Mammary epithelial cell (primary cell): ENCODE measurements around the gene HOPX.
A peak's percentile ranks its signal among the peaks of the same experiment; 100 is the strongest.

Experiments used
- EZH2 ChIP-seq: IDR thresholded peaks from 2 replicates; pipeline ENCODE4 v1.6.1; 2012; ENCODE audit warnings: low read length, inconsistent platforms, borderline replicate concordance
- TF ChIP-seq, protein P1 (sequence below), 2 donors: IDR thresholded peaks in 1 of 2; conservative IDR thresholded peaks in 1 of 2; 2 replicates each; pipeline ENCODE4 v1.5.1; 2011 to 2012; ENCODE audit warnings: inconsistent platforms in 2 of 2, low read length in 2 of 2, mild to moderate bottlenecking in 2 of 2, control low read depth in 1 of 2, low read depth in 1 of 2; ENCODE audit not compliant: insufficient read depth in 1 of 2; ENCODE audit errors: extremely low read depth in 1 of 2

DNA sequence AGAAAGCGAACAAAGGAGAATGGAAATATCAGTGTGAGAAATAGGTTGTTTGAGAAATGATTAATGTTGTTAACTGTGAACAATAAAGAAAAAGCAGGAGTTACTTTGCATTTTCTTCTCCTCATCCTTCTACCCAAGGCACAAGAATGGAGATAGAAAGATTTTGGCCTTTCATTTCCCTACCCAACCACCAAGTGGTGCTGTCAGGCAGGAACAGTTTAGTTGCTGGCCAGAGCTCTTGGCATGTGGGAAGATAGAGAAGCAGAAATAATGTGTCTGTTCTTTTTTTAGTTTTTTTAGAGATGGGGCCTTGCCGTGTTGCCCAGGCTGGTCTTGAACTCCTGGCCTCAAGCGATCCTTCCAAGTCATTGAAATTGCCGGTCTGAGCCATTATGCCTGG is 12.8 kb downstream of the HOPX start:
- TF ChIP-seq, protein P1, sequence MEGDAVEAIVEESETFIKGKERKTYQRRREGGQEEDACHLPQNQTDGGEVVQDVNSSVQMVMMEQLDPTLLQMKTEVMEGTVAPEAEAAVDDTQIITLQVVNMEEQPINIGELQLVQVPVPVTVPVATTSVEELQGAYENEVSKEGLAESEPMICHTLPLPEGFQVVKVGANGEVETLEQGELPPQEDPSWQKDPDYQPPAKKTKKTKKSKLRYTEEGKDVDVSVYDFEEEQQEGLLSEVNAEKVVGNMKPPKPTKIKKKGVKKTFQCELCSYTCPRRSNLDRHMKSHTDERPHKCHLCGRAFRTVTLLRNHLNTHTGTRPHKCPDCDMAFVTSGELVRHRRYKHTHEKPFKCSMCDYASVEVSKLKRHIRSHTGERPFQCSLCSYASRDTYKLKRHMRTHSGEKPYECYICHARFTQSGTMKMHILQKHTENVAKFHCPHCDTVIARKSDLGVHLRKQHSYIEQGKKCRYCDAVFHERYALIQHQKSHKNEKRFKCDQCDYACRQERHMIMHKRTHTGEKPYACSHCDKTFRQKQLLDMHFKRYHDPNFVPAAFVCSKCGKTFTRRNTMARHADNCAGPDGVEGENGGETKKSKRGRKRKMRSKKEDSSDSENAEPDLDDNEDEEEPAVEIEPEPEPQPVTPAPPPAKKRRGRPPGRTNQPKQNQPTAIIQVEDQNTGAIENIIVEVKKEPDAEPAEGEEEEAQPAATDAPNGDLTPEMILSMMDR (conservative IDR thresholded peaks at IDR 0.05 in 1 of 2, IDR thresholded peaks at IDR 0.05 in 1 of 2; ENCODE audit: extremely low read depth in 1 of 2, insufficient read depth in 1 of 2, low read depth in 1 of 2, low read length in 2 of 2): peak; percentile 42 to 60
- no peak for TF ChIP-seq EZH2
